OCI-LY3 (cell line): Measurements from ENCODE around the gene CNTN1.

Experiments used
- H2AFZ ChIP-seq: fragments of 200-600, 300-600 bp; shearing (Covaris generic); 2 replicates; pipeline ENCODE4 v1.6.0; 2014; ENCODE audit warnings: antibody characterized with exemption, low read depth, low read length
- H3K27ac ChIP-seq: fragments of 200-600, 300-600 bp; sonication (generic); 2 replicates; pipeline ENCODE4 v1.5.1; 2014; ENCODE audit warnings: mild to moderate bottlenecking, low read length, moderate library complexity, mixed read lengths
- H3K27me3 ChIP-seq: fragments of 200-600, 300-600 bp; sonication (generic); 2 replicates; pipeline ENCODE4 v1.6.1; 2014; ENCODE audit warnings: low read depth, low read length, mixed read lengths
- H3K36me3 ChIP-seq: fragments of 200-600, 300-600 bp; sonication (generic); replicated peaks from 2 replicates; pipeline ENCODE3; 2014; ENCODE audit warnings: low read depth, low read length, mixed read lengths
- H3K4me1 ChIP-seq: fragments of 300-600, 200-600 bp; sonication (generic); 2 replicates; pipeline ENCODE4 v1.6.1; 2014; ENCODE audit warnings: low read length, mixed read lengths
- H3K4me2 ChIP-seq: fragments of 200-600, 300-600 bp; sonication (generic); 2 replicates; pipeline ENCODE4 v1.6.1; 2014; ENCODE audit warnings: low read length, mixed read lengths
- H3K4me3 ChIP-seq: fragments of 300-600, 200-600 bp; sonication (generic); 2 replicates; pipeline ENCODE4 v1.5.1; 2014; ENCODE audit warnings: antibody characterized with exemption, mild to moderate bottlenecking, low read length, moderate library complexity
- H3K79me2 ChIP-seq: fragments of 300-600, 200-600 bp; shearing (Covaris generic); 2 replicates; pipeline ENCODE4 v1.6.1; 2014; ENCODE audit warnings: mild to moderate bottlenecking, low read length, mixed read lengths
- H3K9ac ChIP-seq: fragments of 300-600, 200-600 bp; shearing (Covaris generic); 2 replicates; pipeline ENCODE4 v1.6.0; 2014; ENCODE audit warnings: mild to moderate bottlenecking, low read length, moderate library complexity
- H3K9me3 ChIP-seq: fragments of 200-600, 300-600 bp; shearing (Covaris generic); 2 replicates; pipeline ENCODE4 v1.6.1; 2014; ENCODE audit warnings: low read length, mixed read lengths; ENCODE audit not compliant: insufficient read depth
- H4K20me1 ChIP-seq: fragments of 200-600, 300-600 bp; sonication (generic); 2 replicates; pipeline ENCODE4 v1.6.1; 2016; ENCODE audit warnings: low read length, mixed read lengths; ENCODE audit not compliant: insufficient read depth
- EZH2phosphoT487 ChIP-seq: fragments of 200-600 bp; shearing (Covaris generic); IDR thresholded peaks from 2 replicates; pipeline ENCODE4 v1.6.1; 2018; ENCODE audit warnings: antibody characterized with exemption, mixed run types, low read depth
- TF ChIP-seq, protein P1 (sequence below): fragments of 200-600, 300-600 bp; sonication (generic); IDR thresholded peaks from 2 replicates; pipeline ENCODE4 v1.5.1; 2014; ENCODE audit warnings: antibody characterized with exemption, low read length, low read depth

Gene CNTN1

DNA sequence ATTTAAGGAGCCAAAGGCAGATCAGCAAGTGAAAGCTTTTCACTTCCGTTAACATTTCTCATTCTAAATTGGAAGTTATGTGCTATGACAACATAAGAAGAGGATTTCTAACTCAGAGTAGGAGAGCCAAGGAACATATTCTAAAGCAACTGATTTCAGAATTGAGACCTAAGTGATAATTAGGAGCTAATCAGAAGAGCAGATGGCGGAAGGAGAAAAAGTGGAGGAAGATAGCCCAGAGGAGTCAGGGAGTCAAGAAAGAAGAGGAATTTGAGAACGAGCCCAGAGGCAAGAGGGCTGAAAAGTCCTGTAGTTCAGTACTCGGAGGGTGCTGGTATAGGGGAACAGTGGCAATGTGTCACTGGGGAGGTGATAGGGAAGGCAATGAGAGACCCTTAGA is 162.4 kb downstream of the CNTN1 start:
- TF ChIP-seq, protein P1, sequence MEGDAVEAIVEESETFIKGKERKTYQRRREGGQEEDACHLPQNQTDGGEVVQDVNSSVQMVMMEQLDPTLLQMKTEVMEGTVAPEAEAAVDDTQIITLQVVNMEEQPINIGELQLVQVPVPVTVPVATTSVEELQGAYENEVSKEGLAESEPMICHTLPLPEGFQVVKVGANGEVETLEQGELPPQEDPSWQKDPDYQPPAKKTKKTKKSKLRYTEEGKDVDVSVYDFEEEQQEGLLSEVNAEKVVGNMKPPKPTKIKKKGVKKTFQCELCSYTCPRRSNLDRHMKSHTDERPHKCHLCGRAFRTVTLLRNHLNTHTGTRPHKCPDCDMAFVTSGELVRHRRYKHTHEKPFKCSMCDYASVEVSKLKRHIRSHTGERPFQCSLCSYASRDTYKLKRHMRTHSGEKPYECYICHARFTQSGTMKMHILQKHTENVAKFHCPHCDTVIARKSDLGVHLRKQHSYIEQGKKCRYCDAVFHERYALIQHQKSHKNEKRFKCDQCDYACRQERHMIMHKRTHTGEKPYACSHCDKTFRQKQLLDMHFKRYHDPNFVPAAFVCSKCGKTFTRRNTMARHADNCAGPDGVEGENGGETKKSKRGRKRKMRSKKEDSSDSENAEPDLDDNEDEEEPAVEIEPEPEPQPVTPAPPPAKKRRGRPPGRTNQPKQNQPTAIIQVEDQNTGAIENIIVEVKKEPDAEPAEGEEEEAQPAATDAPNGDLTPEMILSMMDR, result no peak
- TF ChIP-seq EZH2phosphoT487, result no peak
- Histone ChIP-seq H3K27me3 (no peaks in the 10 kb centered on the region), H3K36me3 (no peaks in the 10 kb centered on the region), H3K9ac (no peak overlapping the region), H3K27ac (no peak overlapping the region), H3K4me3 (no peak overlapping the region), H3K4me2 (no peak overlapping the region), H4K20me1 (no peaks in the 10 kb centered on the region), H2AFZ (no peak overlapping the region), H3K79me2 (no peaks in the 10 kb centered on the region), H3K9me3 (no peaks in the 10 kb centered on the region), H3K4me1 (no peaks in the 10 kb centered on the region)

DNA sequence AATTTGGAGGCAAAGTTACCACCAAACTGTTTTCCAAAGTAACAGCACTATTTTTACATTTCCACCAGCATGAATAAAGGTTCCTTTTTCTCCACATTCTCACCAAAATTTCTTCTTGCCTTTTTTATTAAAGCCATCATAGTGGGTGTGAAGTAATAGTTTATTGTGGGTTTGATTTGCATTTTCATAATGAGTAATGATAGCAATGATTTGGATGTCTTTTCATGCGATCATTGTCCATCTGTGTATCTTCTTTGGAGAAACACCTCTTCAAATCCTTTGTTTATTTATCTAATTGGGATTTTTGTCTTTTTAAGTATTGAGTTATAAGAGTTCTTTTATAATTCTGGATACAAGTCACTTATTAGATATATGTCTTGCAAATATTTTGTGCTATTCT is 172.7 kb downstream of the CNTN1 start:
- H3K9me3 ChIP-seq, result no peaks in the 10 kb centered on the region
- no peak overlapping the region for H3K27ac ChIP-seq
- H4K20me1 ChIP-seq, result no peaks in the 10 kb centered on the region
- H3K4me1 ChIP-seq, result no peaks in the 10 kb centered on the region
- H3K4me3 ChIP-seq, result no peak overlapping the region
- no peak overlapping the region for H3K9ac ChIP-seq
- no peak for TF ChIP-seq EZH2phosphoT487
- TF ChIP-seq, protein P1, result no peak
- no peak overlapping the region for H3K4me2 ChIP-seq
- H3K27me3 ChIP-seq, result no peaks in the 10 kb centered on the region
- H2AFZ ChIP-seq, result no peak overlapping the region
- no peaks in the 10 kb centered on the region for H3K79me2 ChIP-seq
- H3K36me3 ChIP-seq, result no peaks in the 10 kb centered on the region

DNA sequence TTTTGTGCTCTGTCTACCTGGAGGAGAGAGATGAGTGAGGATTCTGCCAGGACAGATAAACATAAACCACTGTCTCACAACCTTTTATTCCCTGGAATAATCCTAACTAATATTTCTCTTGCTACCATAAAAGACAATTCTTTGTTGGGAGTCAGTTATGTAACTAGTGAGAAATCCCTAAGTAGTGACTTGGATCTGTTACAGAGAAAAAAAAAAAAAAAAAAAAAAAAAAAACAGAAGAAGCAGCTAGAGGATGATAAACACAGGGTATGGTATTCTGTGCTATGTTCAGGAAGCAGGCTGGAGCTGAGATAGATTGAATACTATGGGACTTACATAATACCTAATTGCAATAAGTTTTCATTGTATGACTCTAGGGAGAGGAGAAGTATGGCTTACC is 178.7 kb downstream of the CNTN1 start:
- no peak overlapping the region for H3K27ac ChIP-seq
- no peaks in the 10 kb centered on the region for H4K20me1 ChIP-seq
- H3K79me2 ChIP-seq, result no peaks in the 10 kb centered on the region

DNA sequence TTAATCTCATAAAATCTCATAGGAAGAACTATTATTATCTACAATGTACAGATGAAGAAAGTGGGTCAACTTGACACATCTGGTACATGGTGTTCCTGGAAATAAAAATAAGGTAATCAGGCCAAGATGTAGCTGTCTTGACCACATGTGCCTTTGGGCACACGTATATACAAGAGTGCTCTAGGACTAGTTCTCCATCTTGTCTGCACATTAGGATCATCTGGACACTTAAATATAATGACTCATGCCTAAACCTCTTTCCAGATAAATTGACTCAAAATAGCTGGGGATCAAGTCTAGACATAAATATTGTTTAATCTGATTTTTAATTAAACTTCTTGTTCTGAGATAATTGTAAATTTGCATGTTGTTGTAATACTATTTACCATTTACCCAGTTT is 182.6 kb downstream of the CNTN1 start:
- no peaks in the 10 kb centered on the region for H3K4me1 ChIP-seq
- no peak overlapping the region for H2AFZ ChIP-seq
- H3K27me3 ChIP-seq, result no peaks in the 10 kb centered on the region
- no peaks in the 10 kb centered on the region for H3K36me3 ChIP-seq
- TF ChIP-seq EZH2phosphoT487, result no peak
- TF ChIP-seq, protein P1, result no peak
- H4K20me1 ChIP-seq, result no peaks in the 10 kb centered on the region
- H3K4me2 ChIP-seq, result no peak overlapping the region
- H3K79me2 ChIP-seq, result no peaks in the 10 kb centered on the region
- no peak overlapping the region for H3K27ac ChIP-seq
- no peak overlapping the region for H3K9ac ChIP-seq
- H3K9me3 ChIP-seq, result no peaks in the 10 kb centered on the region
- no peak overlapping the region for H3K4me3 ChIP-seq

More for the DNA sequence above, 178.7 kb downstream of the CNTN1 start:
- Histone ChIP-seq H3K9me3 (no peaks in the 10 kb centered on the region), H2AFZ (no peak overlapping the region), H3K4me1 (no peaks in the 10 kb centered on the region), H3K4me3 (no peak overlapping the region), H3K27me3 (no peaks in the 10 kb centered on the region), H3K36me3 (no peaks in the 10 kb centered on the region), H3K4me2 (no peak overlapping the region), H3K9ac (no peak overlapping the region)
- TF ChIP-seq, protein P1, result no peak
- TF ChIP-seq EZH2phosphoT487, result no peak
